HEK293 (cell line): ENCODE results near the gene RBFOX1.

Experiments used
- CTCF ChIA-PET: fragments of 350-600 bp; formaldehyde crosslinking; extraction: SDS; loops from one replicate; lab custom pipeline; 2021; ENCODE audit warnings: antibody characterized with exemption; lab: Yijun Ruan, JAX
- POLR2A ChIA-PET: fragments of 300-600 bp; formaldehyde crosslinking; extraction: SDS; loops from one replicate; lab custom pipeline; 2020; ENCODE audit warnings: antibody characterized with exemption, inconsistent platforms; lab: Yijun Ruan, JAX
- H3K27ac ChIP-seq: fragments of 200-500 bp; sonication (Bioruptor generic); 2 replicates; pipeline ENCODE4 v1.5.1; 2014; ENCODE audit warnings: low read depth, low read length, control low read depth, inconsistent platforms; ENCODE audit errors: extremely low read depth
- H3K36me3 ChIP-seq, 2 experiments: fragments of 200-500 bp in 1 of 2; sonication (Bioruptor generic) in 1 of 2; 1 replicate in 1 of 2; 2 replicates in 1 of 2; pipeline ENCODE4 v1.5.1; 2014 to 2017; ENCODE audit warnings: inconsistent platforms in 2 of 2, low read length in 2 of 2; ENCODE audit not compliant: control insufficient read depth in 2 of 2, insufficient read depth in 1 of 2
- H3K4me1 ChIP-seq: fragments of 200-500 bp; sonication (Bioruptor generic); 2 replicates; pipeline ENCODE4 v1.5.1; 2014; ENCODE audit warnings: mild to moderate bottlenecking, low read length, inconsistent platforms; ENCODE audit not compliant: control insufficient read depth, insufficient read depth
- H3K4me3 ChIP-seq: 2 replicates; pipeline ENCODE4 v1.5.1; 2011; ENCODE audit warnings: low read depth, mild to moderate bottlenecking, control low read depth, low read length, moderate library complexity
- H3K9me3 ChIP-seq: fragments of 200-500 bp; sonication (Bioruptor generic); 2 replicates; pipeline ENCODE4 v1.5.1; 2014; ENCODE audit warnings: low read depth, low read length, inconsistent platforms; ENCODE audit not compliant: control insufficient read depth, insufficient read depth
- BCL11A ChIP-seq: fragments of 450-650 bp; formaldehyde crosslinking; IDR thresholded peaks from 2 replicates; pipeline ENCODE4 v1.5.1; 2016; ENCODE audit warnings: low read depth, missing biosample characterization, missing genetic modification characterization
- HIC1 ChIP-seq: fragments of 450-650 bp; formaldehyde crosslinking; IDR thresholded peaks from 2 replicates; pipeline ENCODE4 v1.5.1; 2016; ENCODE audit warnings: missing biosample characterization, missing genetic modification characterization
- KLF7 ChIP-seq: fragments of 450-650 bp; formaldehyde crosslinking; IDR thresholded peaks from 2 replicates; pipeline ENCODE4 v1.5.1; 2016; ENCODE audit warnings: missing biosample characterization, missing genetic modification characterization, borderline replicate concordance
- OVOL3 ChIP-seq: fragments of 450-650 bp; formaldehyde crosslinking; IDR thresholded peaks from 2 replicates; pipeline ENCODE4 v1.5.1; 2016; ENCODE audit warnings: missing biosample characterization, missing genetic modification characterization
- SCRT1 ChIP-seq: fragments of 450-650 bp; formaldehyde crosslinking; IDR thresholded peaks from 2 replicates; pipeline ENCODE4 v1.5.1; 2016; ENCODE audit warnings: missing biosample characterization, missing genetic modification characterization, borderline replicate concordance
- TCF7L2 ChIP-seq: IDR thresholded peaks from 2 replicates; pipeline ENCODE4 v1.6.1; 2011; ENCODE audit warnings: low read depth, mild to moderate bottlenecking, inconsistent platforms, low read length, moderate library complexity, borderline replicate concordance
- YY2 ChIP-seq: fragments of 450-650 bp; formaldehyde crosslinking; IDR thresholded peaks from 2 replicates; pipeline ENCODE4 v1.5.1; 2016; ENCODE audit warnings: missing biosample characterization, missing genetic modification characterization
- ZBTB20 ChIP-seq: fragments of 450-650 bp; formaldehyde crosslinking; IDR thresholded peaks from 2 replicates; pipeline ENCODE4 v1.5.1; 2016; ENCODE audit warnings: missing biosample characterization, missing genetic modification characterization
- ZBTB26 ChIP-seq: fragments of 450-650 bp; formaldehyde crosslinking; optimal IDR thresholded peaks from 2 replicates; pipeline ENCODE3; 2016; ENCODE audit warnings: missing biosample characterization, mild to moderate bottlenecking, missing genetic modification characterization
- ZNF146 ChIP-seq: fragments of 450-650 bp; formaldehyde crosslinking; IDR thresholded peaks from 2 replicates; pipeline ENCODE4 v1.5.1; 2016; ENCODE audit warnings: missing biosample characterization, missing genetic modification characterization
- ZNF239 ChIP-seq: fragments of 450-650 bp; formaldehyde crosslinking; IDR thresholded peaks from 2 replicates; pipeline ENCODE4 v1.5.1; 2016; ENCODE audit warnings: missing biosample characterization, missing genetic modification characterization
- ZNF24 ChIP-seq: fragments of 450-650 bp; formaldehyde crosslinking; IDR thresholded peaks from 2 replicates; pipeline ENCODE4 v1.5.1; 2016; ENCODE audit warnings: missing biosample characterization, missing genetic modification characterization
- ZNF398 ChIP-seq: fragments of 450-650 bp; formaldehyde crosslinking; IDR thresholded peaks from 2 replicates; pipeline ENCODE4 v1.5.1; 2017; ENCODE audit warnings: missing biosample characterization, missing genetic modification characterization
- ZNF610 ChIP-seq: fragments of 450-650 bp; formaldehyde crosslinking; IDR thresholded peaks from 2 replicates; pipeline ENCODE4 v1.5.1; 2016; ENCODE audit warnings: missing biosample characterization, missing genetic modification characterization, borderline replicate concordance
- ZNF621 ChIP-seq: fragments of 450-650 bp; formaldehyde crosslinking; IDR thresholded peaks from 2 replicates; pipeline ENCODE4 v1.5.1; 2017; ENCODE audit warnings: missing biosample characterization, missing genetic modification characterization
- ZNF624 ChIP-seq: fragments of 450-650 bp; formaldehyde crosslinking; IDR thresholded peaks from 2 replicates; pipeline ENCODE4 v1.5.1; 2017; ENCODE audit warnings: missing biosample characterization, missing genetic modification characterization
- ZNF654 ChIP-seq: fragments of 450-650 bp; formaldehyde crosslinking; IDR thresholded peaks from 2 replicates; pipeline ENCODE4 v1.5.1; 2016; ENCODE audit warnings: low read depth, missing biosample characterization, missing genetic modification characterization
- ZNF670 ChIP-seq: fragments of 450-650 bp; formaldehyde crosslinking; IDR thresholded peaks from 2 replicates; pipeline ENCODE4 v1.5.1; 2016; ENCODE audit warnings: missing biosample characterization, missing genetic modification characterization, low read depth
- ZNF777 ChIP-seq: fragments of 450-650 bp; formaldehyde crosslinking; IDR thresholded peaks from 2 replicates; pipeline ENCODE4 v1.5.1; 2017; ENCODE audit warnings: missing biosample characterization, missing genetic modification characterization, borderline replicate concordance
- ZNF830 ChIP-seq: fragments of 450-650 bp; IDR thresholded peaks from 2 replicates; pipeline ENCODE4 v1.5.0; 2018; ENCODE audit warnings: missing biosample characterization, missing genetic modification characterization, low read depth, mild to moderate bottlenecking, moderate library complexity
- TF ChIP-seq, protein P1 (sequence below): fragments of 450-650 bp; formaldehyde crosslinking; IDR thresholded peaks from 2 replicates; pipeline ENCODE4 v1.5.1; 2016; ENCODE audit warnings: missing biosample characterization, missing genetic modification characterization

The RBFOX1 gene

DNA sequence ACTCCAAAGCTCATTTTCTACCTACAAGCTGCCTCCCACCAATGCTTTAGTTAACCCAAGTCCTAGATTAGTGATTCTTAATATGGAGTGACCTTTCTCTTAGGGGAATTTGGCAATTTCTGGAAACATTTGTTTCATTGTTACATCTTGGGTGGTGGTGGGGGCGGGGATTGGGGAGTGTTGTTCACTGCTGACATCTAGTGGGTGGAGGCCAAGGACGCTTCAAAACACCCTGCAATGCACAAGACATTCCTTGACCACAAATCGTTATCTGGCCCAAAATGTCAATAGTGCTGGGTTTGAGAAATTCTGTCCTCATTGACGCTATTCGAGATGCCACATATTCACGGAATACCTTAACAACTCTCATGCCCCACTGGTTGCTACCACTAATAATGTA, 282.9 kb downstream of the RBFOX1 start (continued):
- TF ChIP-seq ZNF670 (tag by site-specific recombination), result no peak
- TF ChIP-seq ZNF777, result no peak
- no peak for TF ChIP-seq ZNF239

- no peaks in the 10 kb centered on the region for H3K36me3 ChIP-seq
- no peak overlapping the region for H3K27ac ChIP-seq
- H3K4me1 ChIP-seq, result no peaks in the 10 kb centered on the region
- ChIA-PET CTCF (no interaction called here), POLR2A (no interaction called here)
- no peak overlapping the region for H3K4me3 ChIP-seq
- TF ChIP-seq ZNF624 (tag by site-specific recombination) (no peak), YY2 (tag by site-specific recombination) (no peak), ZNF610 (tag by site-specific recombination) (no peak), ZBTB20 (no peak), OVOL3 (tag by site-specific recombination) (no peak), KLF7 (tag by site-specific recombination) (no peak), ZNF830 (tag by site-specific recombination) (no peak), ZNF654 (tag by site-specific recombination) (no peak), ZNF24 (tag by site-specific recombination) (no peak), ZNF621 (no peak), TCF7L2 (no peak), BCL11A (tag by site-specific recombination) (no peak), ZNF398 (tag by site-specific recombination) (no peak)
- TF ChIP-seq, all 188 proteins: peak for 0
- H3K9me3 ChIP-seq, result no peaks in the 10 kb centered on the region
Observed at GRCh38 chr16:7624871-7625766, 292.5 kb downstream of the RBFOX1 start.

GRCh38 chr16:7628981-7629380, 296.3 kb downstream of the RBFOX1 start:
- Histone ChIP-seq H3K27ac (no peak overlapping the region), H3K9me3 (no peaks in the 10 kb centered on the region), H3K4me3 (no peak overlapping the region)
- TF ChIP-seq ZNF146 (no peak), SCRT1 (tag by site-specific recombination) (no peak), HIC1 (tag by site-specific recombination) (no peak), ZBTB26 (tag by site-specific recombination) (no peak)
- TF ChIP-seq, protein P1, sequence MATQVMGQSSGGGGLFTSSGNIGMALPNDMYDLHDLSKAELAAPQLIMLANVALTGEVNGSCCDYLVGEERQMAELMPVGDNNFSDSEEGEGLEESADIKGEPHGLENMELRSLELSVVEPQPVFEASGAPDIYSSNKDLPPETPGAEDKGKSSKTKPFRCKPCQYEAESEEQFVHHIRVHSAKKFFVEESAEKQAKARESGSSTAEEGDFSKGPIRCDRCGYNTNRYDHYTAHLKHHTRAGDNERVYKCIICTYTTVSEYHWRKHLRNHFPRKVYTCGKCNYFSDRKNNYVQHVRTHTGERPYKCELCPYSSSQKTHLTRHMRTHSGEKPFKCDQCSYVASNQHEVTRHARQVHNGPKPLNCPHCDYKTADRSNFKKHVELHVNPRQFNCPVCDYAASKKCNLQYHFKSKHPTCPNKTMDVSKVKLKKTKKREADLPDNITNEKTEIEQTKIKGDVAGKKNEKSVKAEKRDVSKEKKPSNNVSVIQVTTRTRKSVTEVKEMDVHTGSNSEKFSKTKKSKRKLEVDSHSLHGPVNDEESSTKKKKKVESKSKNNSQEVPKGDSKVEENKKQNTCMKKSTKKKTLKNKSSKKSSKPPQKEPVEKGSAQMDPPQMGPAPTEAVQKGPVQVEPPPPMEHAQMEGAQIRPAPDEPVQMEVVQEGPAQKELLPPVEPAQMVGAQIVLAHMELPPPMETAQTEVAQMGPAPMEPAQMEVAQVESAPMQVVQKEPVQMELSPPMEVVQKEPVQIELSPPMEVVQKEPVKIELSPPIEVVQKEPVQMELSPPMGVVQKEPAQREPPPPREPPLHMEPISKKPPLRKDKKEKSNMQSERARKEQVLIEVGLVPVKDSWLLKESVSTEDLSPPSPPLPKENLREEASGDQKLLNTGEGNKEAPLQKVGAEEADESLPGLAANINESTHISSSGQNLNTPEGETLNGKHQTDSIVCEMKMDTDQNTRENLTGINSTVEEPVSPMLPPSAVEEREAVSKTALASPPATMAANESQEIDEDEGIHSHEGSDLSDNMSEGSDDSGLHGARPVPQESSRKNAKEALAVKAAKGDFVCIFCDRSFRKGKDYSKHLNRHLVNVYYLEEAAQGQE (tag by site-specific recombination), result no peak
- TF ChIP-seq, all 188 proteins: peak for 0
- ChIA-PET POLR2A (no interaction called here), CTCF (no interaction called here)
- no peaks in the 10 kb centered on the region for H3K36me3 ChIP-seq
- H3K4me1 ChIP-seq, result no peaks in the 10 kb centered on the region
